Psoas muscle (tissue), 8 donors: ENCODE measurements around the gene UBE2I. TPM values are rescaled to one million over a fixed set of nuclear protein-coding genes. Genes with fewer than 3 reads are reported as not detected.

Experiments used
- ATAC-seq, 4 donors: fragments of 200-7000 bp; cut with Tn5 transposase; one replicate each; pipeline ENCODE4 v1.9.1; 2020; ENCODE audit warnings: moderate library complexity in 3 of 4, mild to moderate bottlenecking in 2 of 4
- DNase-seq, 2 donors: peaks; one replicate each; pipeline ENCODE4 v3.0.0-alpha.2; 2020
- H3K27ac ChIP-seq: fragments of 200-600 bp; one replicate; pipeline ENCODE4 v1.8.0; 2022
- H3K27me3 ChIP-seq, 3 donors: fragments of 200-600 bp in 1 of 3; one replicate each; pipeline versions ENCODE4 v1.6.1 to v1.8.0; 2013 to 2022; ENCODE audit warnings: low read length in 2 of 3, mild to moderate bottlenecking in 2 of 3, moderate library complexity in 1 of 3; ENCODE audit not compliant: insufficient read depth in 3 of 3
- H3K36me3 ChIP-seq, 2 donors: fragments of 200-600 bp in 1 of 2; one replicate each; pipeline versions ENCODE4 v1.6.1 to v1.8.0; 2013 to 2022; ENCODE audit warnings: low read depth in 1 of 2, mild to moderate bottlenecking in 1 of 2, moderate library complexity in 1 of 2; ENCODE audit not compliant: insufficient read depth in 1 of 2
- H3K4me1 ChIP-seq: fragments of 200-600 bp; one replicate; pipeline ENCODE4 v1.8.0; 2022
- H3K4me3 ChIP-seq: fragments of 200-600 bp; one replicate; pipeline ENCODE4 v1.8.0; 2022; ENCODE audit warnings: mild to moderate bottlenecking
- H3K9me3 ChIP-seq: fragments of 200-600 bp; one replicate; pipeline ENCODE4 v1.8.0; 2022
- WGBS, 3 donors: extraction: QIAGEN DNeasy Blood & Tissue Kit; methylation state at CpG; one replicate each; pipeline versions ENCODE4 v1.1.6 to v1.1.7; 2013; 5-methylcytosine and 5-hydroxymethylcytosine counted together
- intact Hi-C, 2 donors: fragments of 100-400 bp; cut with DNase I; formaldehyde crosslinking; loops; one replicate each; pipeline versions ENCODE4 v1.11.0 to v1.14.2; 2022
- polyA plus RNA-seq, 3 donors: library from polyadenylated mRNA; stranded (reverse); fragments of 200-250 nt; gene quantifications; one replicate each; pipeline ENCODE4 v1.2.3, GENCODE V29; 2013
- total RNA-seq, 4 donors: library from RNA; stranded (reverse); fragmentation: NEBNext Ultra II Directional in 2 of 4; extraction: Animal tissue kit (Norgen Biotek cat#: 25700) in 2 of 4; gene quantifications; one replicate each; pipeline versions ENCODE4 v1.2.1 to v1.2.4, GENCODE V29; 2021 to 2023
- TF ChIP-seq, protein P1 (sequence below): fragments of 200-600 bp; IDR thresholded peaks from one replicate; pipeline ENCODE4 v1.8.0; 2022; ENCODE audit warnings: antibody characterized with exemption
- donor health status: healthy with polysubstance abuse.
- donor health status: DM: no; HTN: no; CAD: no; lungs with moderate emphysema.
- donor health status: Bipolar disorder and iron deficiency.
- donor health status: healthy.
- donor health status: DM: yes; HTN: yes; CAD: no.
- donor health status: DM: no; HTN: no; CAD: no.
- donor health status: DM: no; HTN: no; CAD: no.
- donor health status: DM: yes; HTN: yes; CAD: no.

Gene UBE2I
- total and polyA plus RNA-seq, 7 donors, result 46.2 to 101 (median 55.6) TPM

DNA sequence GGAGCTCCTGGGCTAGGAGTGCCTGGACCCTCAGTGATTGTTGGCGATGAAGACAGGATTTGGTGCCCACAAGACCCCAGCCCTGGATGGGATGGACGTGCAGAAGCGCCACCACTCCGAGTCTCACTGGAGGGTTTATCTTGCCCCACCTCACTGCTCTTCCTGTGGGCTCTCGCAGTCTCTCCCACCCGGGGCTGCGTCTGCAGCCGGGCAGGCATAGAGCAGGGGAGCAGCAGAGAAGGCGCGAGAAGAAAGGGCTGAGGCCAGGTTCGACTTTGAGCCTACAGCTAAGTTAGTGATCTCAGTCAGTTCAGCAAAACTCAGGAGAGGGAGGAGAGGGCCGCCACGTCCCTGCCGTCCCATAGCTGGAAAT lies 6.6 kb downstream of the UBE2I start:
- H3K27me3 ChIP-seq, result no peaks in the 10 kb centered on the region
- TF ChIP-seq, protein P1, sequence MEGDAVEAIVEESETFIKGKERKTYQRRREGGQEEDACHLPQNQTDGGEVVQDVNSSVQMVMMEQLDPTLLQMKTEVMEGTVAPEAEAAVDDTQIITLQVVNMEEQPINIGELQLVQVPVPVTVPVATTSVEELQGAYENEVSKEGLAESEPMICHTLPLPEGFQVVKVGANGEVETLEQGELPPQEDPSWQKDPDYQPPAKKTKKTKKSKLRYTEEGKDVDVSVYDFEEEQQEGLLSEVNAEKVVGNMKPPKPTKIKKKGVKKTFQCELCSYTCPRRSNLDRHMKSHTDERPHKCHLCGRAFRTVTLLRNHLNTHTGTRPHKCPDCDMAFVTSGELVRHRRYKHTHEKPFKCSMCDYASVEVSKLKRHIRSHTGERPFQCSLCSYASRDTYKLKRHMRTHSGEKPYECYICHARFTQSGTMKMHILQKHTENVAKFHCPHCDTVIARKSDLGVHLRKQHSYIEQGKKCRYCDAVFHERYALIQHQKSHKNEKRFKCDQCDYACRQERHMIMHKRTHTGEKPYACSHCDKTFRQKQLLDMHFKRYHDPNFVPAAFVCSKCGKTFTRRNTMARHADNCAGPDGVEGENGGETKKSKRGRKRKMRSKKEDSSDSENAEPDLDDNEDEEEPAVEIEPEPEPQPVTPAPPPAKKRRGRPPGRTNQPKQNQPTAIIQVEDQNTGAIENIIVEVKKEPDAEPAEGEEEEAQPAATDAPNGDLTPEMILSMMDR, result no peak

DNA sequence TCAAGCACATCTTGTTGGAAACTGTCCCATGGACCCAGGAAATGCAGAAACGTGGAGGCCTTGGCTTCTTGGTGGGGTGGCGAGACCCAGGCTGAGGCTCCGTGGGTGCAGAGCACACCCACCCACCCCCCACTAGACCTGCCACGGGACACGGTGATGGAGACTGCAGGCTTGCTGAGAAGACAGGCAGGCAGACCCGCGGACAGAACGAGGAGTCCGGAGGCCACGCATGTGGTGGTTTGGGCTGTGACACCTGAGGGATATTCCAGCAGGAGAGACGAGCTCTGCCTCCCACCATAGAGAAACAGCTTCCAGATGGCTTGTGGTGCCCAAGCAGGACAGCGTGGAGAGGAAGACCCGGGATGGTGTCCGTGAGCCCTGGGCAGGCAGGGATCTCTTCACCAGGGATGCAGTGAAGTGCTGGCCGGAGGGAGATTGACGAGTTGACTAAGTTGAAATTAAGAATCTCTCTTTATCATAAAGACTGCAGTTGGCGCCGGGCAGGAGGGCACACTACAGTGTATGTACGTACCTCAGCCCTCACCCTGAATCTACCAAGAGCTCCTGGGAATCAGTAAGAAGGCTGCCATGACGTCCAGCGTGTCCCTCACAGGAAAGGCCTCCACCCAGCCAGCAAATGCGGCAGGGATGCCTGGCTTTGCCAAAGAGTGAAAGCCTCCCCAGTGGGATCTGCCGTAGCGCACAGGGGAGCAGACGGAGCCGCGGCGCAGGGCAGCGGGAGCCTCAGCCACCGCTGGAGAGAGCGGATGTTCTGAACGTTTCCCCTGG lies 8.2 kb downstream of the UBE2I start:
- H3K27me3 ChIP-seq, result no peaks in the 10 kb centered on the region
- no peak overlapping the region for H3K4me3 ChIP-seq
- TF ChIP-seq, protein P1, result no peak
- H3K4me1 ChIP-seq, result peaks cover 12% of the 10 kb centered on the region
- peaks cover 14 to 88% of the 10 kb centered on the region in 2 donors for H3K36me3 ChIP-seq
- ATAC-seq (no peak), DNase-seq (no peak)
- H3K9me3 ChIP-seq, result no peaks in the 10 kb centered on the region
- H3K27ac ChIP-seq, result no peak overlapping the region
- 87 to 88% (median 88%) methylated on average over 32 of the region's 32 CpGs for WGBS, 3 donors
- intact Hi-C loops, result no loop called here

More for the DNA sequence above, 6.6 kb downstream of the UBE2I start:
- DNase-seq (no peak), ATAC-seq (no peak)
- H3K4me3 ChIP-seq, result no peak overlapping the region
- 84 to 88% (median 84%) methylated on average over 14 of the region's 14 CpGs for WGBS, 3 donors
- no peak overlapping the region for H3K27ac ChIP-seq
- H3K36me3 ChIP-seq, result peaks cover 14 to 72% of the 10 kb centered on the region in 2 donors
- peaks cover 28% of the 10 kb centered on the region for H3K4me1 ChIP-seq
- no peaks in the 10 kb centered on the region for H3K9me3 ChIP-seq
- intact Hi-C loops, result no loop called here

DNA sequence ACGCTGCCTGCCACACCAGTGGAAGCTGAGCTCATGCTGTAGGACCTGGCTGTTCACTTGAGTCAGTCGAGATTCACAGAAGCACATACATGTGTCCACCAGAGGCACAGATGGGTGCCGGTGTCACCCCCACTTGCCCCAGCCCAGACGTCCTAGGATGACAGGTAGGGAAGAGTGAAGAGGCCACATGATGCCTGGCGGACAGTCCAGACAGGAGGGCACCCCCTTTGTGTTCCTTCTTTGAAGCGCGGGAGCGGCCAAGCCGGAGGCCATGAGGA lies 8.8 kb downstream of the UBE2I start:
- DNase-seq, result no peak
- H3K27ac ChIP-seq, result no peak overlapping the region
- intact Hi-C loops, result no loop called here
- no peak overlapping the region for H3K4me3 ChIP-seq
- no peak for ATAC-seq
- 78 to 81% (median 80%) methylated on average over 9 of the region's 9 CpGs for WGBS, 3 donors
- peaks cover 14 to 90% of the 10 kb centered on the region in 2 donors for H3K36me3 ChIP-seq
- peaks cover 8% of the 10 kb centered on the region for H3K4me1 ChIP-seq
- H3K9me3 ChIP-seq, result no peaks in the 10 kb centered on the region
- H3K27me3 ChIP-seq, result no peaks in the 10 kb centered on the region
- TF ChIP-seq, protein P1, result no peak

DNA sequence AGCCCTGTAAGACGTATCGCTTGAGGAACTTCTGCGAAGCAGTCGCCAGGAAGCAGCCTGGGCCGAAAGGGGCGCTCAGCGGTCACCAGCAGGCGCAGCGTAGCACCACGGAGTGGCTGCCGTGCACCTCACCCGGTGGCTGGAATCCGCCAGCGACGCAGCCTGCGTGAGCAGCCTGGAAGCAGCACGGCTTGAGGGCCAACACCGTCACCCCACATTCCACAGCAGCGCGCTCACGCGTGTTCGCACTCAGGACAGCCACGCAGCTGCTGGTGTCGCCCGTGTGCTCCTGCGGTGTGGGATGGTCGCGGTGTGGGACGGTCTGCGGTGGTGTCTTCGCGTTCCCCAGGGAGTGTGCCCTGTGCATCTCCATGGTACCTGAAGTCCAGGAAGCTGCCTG lies 9.6 kb downstream of the UBE2I start:
- Histone ChIP-seq H3K27me3 (no peaks in the 10 kb centered on the region), H3K9me3 (no peaks in the 10 kb centered on the region), H3K4me1 (peaks cover under 1% of the 10 kb centered on the region), H3K27ac (no peak overlapping the region), H3K36me3 (peaks cover 14 to 96% of the 10 kb centered on the region in 2 donors), H3K4me3 (no peak overlapping the region)
- WGBS, 3 donors, result 92 to 93% (median 92%) methylated on average over 33 of the region's 33 CpGs
- no peak for DNase-seq
- intact Hi-C loops, result no loop called here
- ATAC-seq, result no peak
- TF ChIP-seq, protein P1, result no peak

DNA sequence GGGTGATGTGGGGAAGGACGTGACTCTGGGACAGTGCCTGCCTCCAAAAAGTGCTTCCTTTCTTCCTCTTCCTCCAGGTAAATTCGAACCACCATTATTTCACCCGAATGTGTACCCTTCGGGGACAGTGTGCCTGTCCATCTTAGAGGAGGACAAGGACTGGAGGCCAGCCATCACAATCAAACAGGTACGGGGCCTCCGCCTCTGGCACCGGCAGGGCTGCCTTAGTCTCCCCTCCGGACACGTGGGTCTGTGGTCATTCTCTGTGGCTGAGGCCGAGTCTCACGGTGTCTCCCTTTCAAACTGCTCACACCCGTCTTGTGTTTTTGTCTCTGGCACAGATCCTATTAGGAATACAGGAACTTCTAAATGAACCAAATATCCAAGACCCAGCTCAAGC lies 10.7 kb downstream of the UBE2I start:
- TF ChIP-seq, protein P1, result no peak
- intact Hi-C loops, result no loop called here
- 81 to 85% (median 82%) methylated on average over 12 of the region's 12 CpGs for WGBS, 3 donors
- Histone ChIP-seq H3K27me3 (no peaks in the 10 kb centered on the region), H3K9me3 (no peaks in the 10 kb centered on the region), H3K4me1 (no peaks in the 10 kb centered on the region), H3K27ac (no peak overlapping the region), H3K4me3 (no peak overlapping the region), H3K36me3 (peaks cover 18 to 96% of the 10 kb centered on the region in 2 donors)
- DNase-seq, result no peak
- ATAC-seq, result no peak
